ENCODE results near the gene UBE2E1. TPM values are rescaled to one million over a fixed set of nuclear protein-coding genes. Genes with fewer than 3 reads are reported as not detected.

The UBE2E1 gene
- total RNA-seq, 1 donor from 2014 or later = 78.8 TPM

DNA sequence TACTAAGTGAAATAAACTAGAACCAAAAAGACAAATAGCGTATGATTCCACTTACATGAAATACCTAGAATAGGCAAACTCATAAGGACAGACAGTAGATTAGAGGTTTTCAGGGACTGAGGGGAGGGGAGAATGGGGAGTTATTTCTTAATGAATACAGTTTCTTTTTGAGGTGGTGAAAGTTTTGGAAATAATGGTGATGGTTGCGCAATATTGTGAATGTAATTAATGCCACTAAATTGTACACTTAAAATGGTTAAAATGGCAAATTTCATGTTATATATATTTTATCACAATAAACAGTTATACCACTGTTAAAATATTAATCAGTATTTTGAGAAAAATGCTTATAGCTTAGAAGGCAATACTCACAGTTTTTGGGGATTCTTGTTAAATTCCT is 11.0 kb downstream of the UBE2E1 start:
- no peak overlapping the region for H3K27ac Mint-ChIP-seq
- DNase-seq (ENCODE audit: low spot score) = no peak
- H3K27me3 Mint-ChIP-seq (ENCODE audit: insufficient read depth) = no peaks in the 10 kb centered on the region
- H3K4me3 Mint-ChIP-seq = no peak overlapping the region
- peaks cover 35% of the 10 kb centered on the region for H3K36me3 Mint-ChIP-seq (ENCODE audit: low read depth)
- peaks cover 40% of the 10 kb centered on the region for H3K4me1 Mint-ChIP-seq (ENCODE audit: low read depth)
- H3K9me3 Mint-ChIP-seq = no peaks in the 10 kb centered on the region
- intact Hi-C loops (cut with micrococcal nuclease) = loop anchor here (10.0 kb wide), 1 partner anchor 1978 kb away; the partner anchor contains the start of gene OXSM

DNA sequence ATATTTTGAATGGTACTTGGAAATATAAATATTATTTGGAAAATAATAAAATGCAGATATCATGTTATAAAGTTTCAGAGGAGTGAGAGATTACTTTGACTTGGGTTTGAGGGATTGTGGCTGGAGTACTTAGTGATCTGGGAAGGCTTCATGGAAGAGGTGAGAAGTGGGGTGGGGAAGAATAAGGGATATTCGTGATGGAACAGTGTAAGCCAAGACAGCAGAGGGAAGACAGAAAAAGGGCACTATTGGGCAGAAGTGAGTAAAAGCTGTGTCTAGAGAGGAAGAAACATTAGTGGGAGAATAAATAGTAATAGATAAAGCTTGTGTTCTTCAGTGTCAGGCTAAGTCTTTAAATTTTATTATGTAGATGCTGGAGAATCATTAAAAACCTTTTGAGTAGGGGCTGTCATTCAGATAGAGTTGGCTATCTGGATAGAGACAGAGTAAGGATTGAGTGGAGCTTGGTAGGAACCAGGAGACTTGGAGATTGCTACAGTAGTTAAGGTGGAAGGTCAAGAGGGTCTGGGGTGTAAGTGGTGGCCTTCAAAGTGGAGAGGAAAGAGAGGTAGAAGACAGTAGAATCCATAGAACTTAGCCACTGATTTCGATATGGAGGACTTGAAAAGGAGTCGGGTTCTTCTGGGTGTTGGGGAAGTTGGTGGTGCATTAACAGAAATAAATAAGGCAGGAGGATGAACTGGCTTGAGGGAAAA is 11.9 kb downstream of the UBE2E1 start:
- Mint-ChIP-seq H3K27ac (no peak overlapping the region), H3K4me3 (no peak overlapping the region), H3K36me3 (ENCODE audit: low read depth) (peaks cover 26% of the 10 kb centered on the region), H3K27me3 (ENCODE audit: insufficient read depth) (no peaks in the 10 kb centered on the region), H3K4me1 (ENCODE audit: low read depth) (peaks cover 35% of the 10 kb centered on the region), H3K9me3 (no peaks in the 10 kb centered on the region)
- intact Hi-C loops (cut with micrococcal nuclease) = loop anchor here (10.0 kb wide), 1 partner anchor 1977 kb away; the partner anchor contains the start of gene OXSM
- DNase-seq (ENCODE audit: low spot score) = no peak

DNA sequence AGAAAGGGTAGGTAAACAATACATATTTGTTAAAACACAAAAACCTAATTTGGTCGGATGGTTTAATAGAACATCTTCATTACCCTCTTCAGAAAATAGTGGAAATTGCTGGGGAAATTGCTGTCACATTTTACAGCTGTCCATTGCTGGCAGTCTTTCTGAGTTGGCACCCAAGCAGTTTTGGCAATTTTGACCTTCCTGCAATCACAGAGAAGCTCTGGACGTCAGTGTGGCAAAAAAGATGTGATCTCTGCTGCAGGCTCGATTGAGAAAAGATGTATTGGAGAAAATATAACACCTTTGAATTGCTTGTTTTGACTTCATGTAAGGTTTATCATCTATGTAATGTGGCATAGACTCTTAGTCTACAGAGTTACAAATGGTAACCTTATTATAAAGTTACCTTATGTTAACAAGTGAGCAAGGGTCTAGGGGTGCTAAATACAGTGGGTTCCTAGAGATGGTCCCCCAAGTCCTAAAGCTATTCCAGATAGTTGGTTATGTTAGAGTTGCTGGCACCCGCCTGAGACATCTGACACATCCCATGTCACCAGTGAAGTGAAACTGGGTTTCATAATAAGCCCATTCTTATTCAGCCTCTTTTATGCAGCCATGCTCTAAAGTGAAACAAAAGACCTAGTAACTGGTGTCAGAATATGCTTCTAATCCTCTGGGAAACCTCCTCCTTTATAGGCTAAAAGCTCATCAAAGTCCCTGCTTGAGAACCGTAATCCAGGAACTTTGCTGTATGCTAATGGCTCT is 14.0 kb downstream of the UBE2E1 start:
- Mint-ChIP-seq H3K4me1 (ENCODE audit: low read depth) (peaks cover 27% of the 10 kb centered on the region), H3K27ac (no peak overlapping the region), H3K4me3 (no peak overlapping the region), H3K27me3 (ENCODE audit: insufficient read depth) (no peaks in the 10 kb centered on the region), H3K9me3 (no peaks in the 10 kb centered on the region), H3K36me3 (ENCODE audit: low read depth) (peaks cover 20% of the 10 kb centered on the region)
- DNase-seq (ENCODE audit: low spot score) = no peak
- intact Hi-C loops (cut with micrococcal nuclease) = loop anchor here (10.0 kb wide), 1 partner anchor 1975 kb away; the partner anchor contains the start of gene OXSM

DNA sequence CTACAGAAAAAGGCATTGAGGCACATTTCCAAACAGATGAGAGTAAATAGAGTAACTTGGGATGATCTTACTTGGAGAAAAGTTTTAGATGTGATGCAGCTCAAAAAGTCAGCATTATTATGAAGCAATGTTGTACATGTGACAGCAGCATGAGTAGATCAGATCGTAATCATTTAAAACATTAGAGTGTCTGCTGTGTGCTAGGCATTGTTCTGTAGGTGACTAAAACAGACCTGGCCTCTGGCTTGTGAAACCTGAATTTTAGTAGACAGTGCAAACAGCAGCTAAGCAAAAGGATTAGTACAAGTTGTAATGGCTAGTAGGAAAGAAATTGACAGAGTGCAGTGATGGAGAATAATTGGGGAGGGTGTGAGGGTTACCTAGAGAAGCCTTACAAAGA is 15.1 kb downstream of the UBE2E1 start:
- Mint-ChIP-seq H3K9me3 (no peaks in the 10 kb centered on the region), H3K27me3 (ENCODE audit: insufficient read depth) (no peaks in the 10 kb centered on the region), H3K27ac (no peak overlapping the region), H3K36me3 (ENCODE audit: low read depth) (peaks cover 14% of the 10 kb centered on the region), H3K4me3 (no peak overlapping the region), H3K4me1 (ENCODE audit: low read depth) (peaks cover 24% of the 10 kb centered on the region)
- no peak for DNase-seq (ENCODE audit: low spot score)
- intact Hi-C loops (cut with micrococcal nuclease) = no loop called here

DNA sequence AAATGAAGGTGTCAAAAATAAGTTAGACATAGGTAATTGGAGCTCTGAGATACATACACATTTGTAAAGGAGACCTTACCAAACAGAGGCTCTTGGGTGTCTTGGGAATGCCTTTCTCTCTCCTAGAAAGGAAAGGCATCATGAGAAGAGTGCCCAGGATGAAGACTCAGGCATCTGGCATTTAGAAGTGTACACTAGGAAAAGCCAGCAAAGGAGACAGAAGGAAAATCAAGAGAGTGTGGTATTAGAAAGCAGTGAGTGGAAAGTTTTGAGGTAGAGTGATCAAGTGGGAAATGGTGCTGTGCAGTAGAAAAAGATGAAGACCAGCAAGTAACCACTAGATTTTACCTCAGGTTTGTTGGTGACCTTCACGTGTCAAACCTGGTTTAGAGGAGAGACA is 16.1 kb downstream of the UBE2E1 start:
- no peak overlapping the region for H3K27ac Mint-ChIP-seq
- H3K27me3 Mint-ChIP-seq (ENCODE audit: insufficient read depth) = no peaks in the 10 kb centered on the region
- intact Hi-C loops (cut with micrococcal nuclease) = no loop called here
- peaks cover 24% of the 10 kb centered on the region for H3K4me1 Mint-ChIP-seq (ENCODE audit: low read depth)
- no peak for DNase-seq (ENCODE audit: low spot score)
- peaks cover 16% of the 10 kb centered on the region for H3K36me3 Mint-ChIP-seq (ENCODE audit: low read depth)
- no peak overlapping the region for H3K4me3 Mint-ChIP-seq
- H3K9me3 Mint-ChIP-seq = no peaks in the 10 kb centered on the region

DNA sequence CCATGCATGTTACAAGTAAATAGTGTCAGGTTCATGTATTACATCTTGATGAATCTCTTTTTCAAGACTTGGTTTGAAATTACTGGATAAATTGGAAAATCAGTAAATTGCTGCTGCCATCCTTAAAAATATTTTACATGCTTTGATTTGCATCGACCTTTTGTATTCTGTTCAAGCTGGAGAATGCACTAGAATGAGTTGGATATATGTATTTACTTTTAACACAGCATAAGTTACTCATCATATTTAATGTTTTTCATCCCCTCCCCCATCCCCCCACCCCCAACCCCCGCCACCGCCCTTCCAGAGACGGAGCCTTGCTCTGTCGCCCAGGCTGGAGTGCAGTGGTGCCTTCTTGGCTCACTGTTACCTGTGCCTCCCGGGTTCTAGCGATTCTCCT is 16.8 kb downstream of the UBE2E1 start:
- intact Hi-C loops (cut with micrococcal nuclease) = no loop called here
- Mint-ChIP-seq H3K27me3 (ENCODE audit: insufficient read depth) (no peaks in the 10 kb centered on the region), H3K36me3 (ENCODE audit: low read depth) (peaks cover 15% of the 10 kb centered on the region)

DNA sequence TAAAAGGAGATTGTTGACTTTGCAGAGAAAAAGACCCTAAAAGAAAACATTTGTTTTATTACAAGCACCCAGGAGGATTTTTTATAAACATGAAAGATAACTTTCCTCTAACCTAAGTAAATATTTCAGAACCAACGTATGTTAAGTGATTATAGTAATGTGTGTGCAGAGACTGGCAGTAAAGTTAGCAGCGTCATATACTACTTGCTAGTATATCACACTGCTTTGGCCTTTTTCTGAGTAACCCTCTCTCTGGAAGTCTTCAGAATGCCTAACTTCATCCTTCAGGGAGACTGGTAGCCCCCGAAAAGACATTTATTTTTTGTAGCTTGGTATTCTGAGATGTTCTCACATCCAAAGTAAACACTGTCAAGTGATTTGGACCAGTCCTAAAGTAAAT is 17.9 kb downstream of the UBE2E1 start:
- no peak for DNase-seq (ENCODE audit: low spot score)
- Mint-ChIP-seq H3K4me1 (ENCODE audit: low read depth) (peaks cover 16% of the 10 kb centered on the region), H3K27me3 (ENCODE audit: insufficient read depth) (no peaks in the 10 kb centered on the region), H3K9me3 (no peaks in the 10 kb centered on the region), H3K27ac (no peak overlapping the region), H3K4me3 (no peak overlapping the region), H3K36me3 (ENCODE audit: low read depth) (peaks cover 10% of the 10 kb centered on the region)
- intact Hi-C loops (cut with micrococcal nuclease) = no loop called here

More for the DNA sequence above, 16.8 kb downstream of the UBE2E1 start:
- Mint-ChIP-seq H3K4me1 (ENCODE audit: low read depth) (peaks cover 22% of the 10 kb centered on the region), H3K4me3 (no peak overlapping the region), H3K9me3 (no peaks in the 10 kb centered on the region), H3K27ac (no peak overlapping the region)
- DNase-seq (ENCODE audit: low spot score) = no peak

DNA sequence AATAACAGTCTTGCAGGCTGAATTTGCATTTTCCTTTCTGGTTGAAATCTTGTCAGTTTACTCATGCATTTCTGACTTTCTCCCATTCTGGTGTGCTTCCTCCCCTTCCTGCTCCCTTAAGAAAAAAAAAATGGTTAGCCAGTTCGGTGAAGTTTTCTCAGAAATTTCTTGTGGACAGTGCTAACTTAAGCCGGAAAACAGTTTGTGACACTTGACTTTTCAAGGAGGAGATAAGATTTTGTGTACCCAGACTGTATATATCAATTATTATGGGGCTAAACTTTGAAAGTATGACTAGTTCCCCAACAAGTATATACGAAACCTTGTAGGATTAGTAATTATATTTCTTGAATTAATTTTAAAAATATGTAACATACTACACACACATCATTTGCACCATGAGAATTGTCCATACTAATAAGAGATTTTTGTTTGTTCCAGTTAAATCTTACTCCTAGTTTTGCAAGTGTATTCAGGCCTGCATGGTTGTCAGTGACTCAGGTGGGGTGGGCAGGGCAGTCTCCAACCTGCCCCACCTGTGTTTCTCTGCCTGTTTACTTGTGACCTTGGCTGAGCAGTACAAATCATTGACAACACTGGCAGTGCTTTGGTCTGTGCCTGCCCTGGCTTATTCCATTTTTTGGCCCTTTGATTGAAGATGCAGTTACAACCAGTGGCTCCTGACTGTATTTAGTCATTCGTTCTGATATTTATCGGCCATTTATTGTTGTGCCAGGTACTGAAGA is 19.1 kb downstream of the UBE2E1 start:
- Mint-ChIP-seq H3K9me3 (no peaks in the 10 kb centered on the region), H3K36me3 (ENCODE audit: low read depth) (peaks cover 6% of the 10 kb centered on the region), H3K4me1 (ENCODE audit: low read depth) (peaks cover 20% of the 10 kb centered on the region), H3K4me3 (no peak overlapping the region), H3K27me3 (ENCODE audit: insufficient read depth) (no peaks in the 10 kb centered on the region), H3K27ac (no peak overlapping the region)
- DNase-seq (ENCODE audit: low spot score) = no peak
- intact Hi-C loops (cut with micrococcal nuclease) = no loop called here

DNA sequence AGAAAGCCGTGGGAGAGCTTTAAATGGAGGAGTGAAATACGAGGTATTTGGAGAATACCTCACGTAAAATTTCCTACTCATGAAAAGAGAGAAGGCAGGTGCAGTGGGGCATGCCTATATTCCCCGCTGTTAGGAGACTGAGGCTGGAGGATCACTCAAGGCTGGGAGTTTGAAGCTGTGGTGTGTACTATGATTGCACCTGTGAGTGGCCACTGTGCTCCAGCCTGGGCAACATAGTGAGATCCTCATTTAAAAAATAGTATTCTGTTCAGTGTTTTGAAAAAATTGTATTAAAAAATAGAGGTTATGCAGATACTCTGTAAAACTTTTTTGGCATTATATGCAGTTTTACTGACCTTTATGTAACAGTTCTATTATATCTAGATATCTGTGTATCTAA is 20.0 kb downstream of the UBE2E1 start:
- Mint-ChIP-seq H3K9me3 (no peaks in the 10 kb centered on the region), H3K4me3 (no peak overlapping the region), H3K27me3 (ENCODE audit: insufficient read depth) (no peaks in the 10 kb centered on the region), H3K27ac (no peak overlapping the region), H3K36me3 (ENCODE audit: low read depth) (peaks cover 6% of the 10 kb centered on the region), H3K4me1 (ENCODE audit: low read depth) (peaks cover 29% of the 10 kb centered on the region)
- intact Hi-C loops (cut with micrococcal nuclease) = loop anchor here (2.0 kb wide), 1 partner anchor 13 kb away; no protein-coding TSS in a partner anchor
- no peak for DNase-seq (ENCODE audit: low spot score)

DNA sequence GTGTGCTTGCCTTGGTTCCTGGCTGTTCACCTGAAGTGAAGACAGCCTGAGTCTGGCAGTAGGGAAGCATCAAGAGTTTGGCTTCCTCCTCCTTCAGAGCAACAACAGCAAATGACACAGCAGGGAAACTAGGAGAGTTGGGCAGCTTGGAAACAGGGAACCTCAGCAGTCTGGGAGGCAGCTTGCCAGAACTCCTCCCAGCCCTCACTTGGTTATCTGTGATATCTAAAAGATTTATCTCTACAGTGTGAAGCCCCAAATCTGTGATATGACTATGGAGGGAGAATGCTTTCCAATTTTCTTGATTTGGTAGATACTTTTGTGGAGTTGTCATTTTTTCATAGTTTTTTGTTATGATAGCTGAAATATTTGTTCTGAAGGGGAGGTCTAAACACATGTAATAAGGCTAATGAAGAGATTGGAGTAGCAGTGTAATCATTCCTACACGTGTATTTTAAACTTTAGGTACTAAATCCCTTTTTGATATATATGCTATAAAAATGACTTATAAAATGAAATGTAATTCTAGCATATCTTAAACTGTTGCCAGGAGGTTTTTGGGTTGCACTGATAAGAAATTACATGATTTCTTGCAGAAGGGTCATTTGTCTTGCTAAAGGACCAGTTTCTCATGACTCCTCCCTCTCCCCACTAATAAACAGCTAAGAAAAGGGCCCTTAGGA is 20.8 kb downstream of the UBE2E1 start:
- H3K9me3 Mint-ChIP-seq = no peaks in the 10 kb centered on the region
- H3K4me3 Mint-ChIP-seq = no peak overlapping the region

DNA sequence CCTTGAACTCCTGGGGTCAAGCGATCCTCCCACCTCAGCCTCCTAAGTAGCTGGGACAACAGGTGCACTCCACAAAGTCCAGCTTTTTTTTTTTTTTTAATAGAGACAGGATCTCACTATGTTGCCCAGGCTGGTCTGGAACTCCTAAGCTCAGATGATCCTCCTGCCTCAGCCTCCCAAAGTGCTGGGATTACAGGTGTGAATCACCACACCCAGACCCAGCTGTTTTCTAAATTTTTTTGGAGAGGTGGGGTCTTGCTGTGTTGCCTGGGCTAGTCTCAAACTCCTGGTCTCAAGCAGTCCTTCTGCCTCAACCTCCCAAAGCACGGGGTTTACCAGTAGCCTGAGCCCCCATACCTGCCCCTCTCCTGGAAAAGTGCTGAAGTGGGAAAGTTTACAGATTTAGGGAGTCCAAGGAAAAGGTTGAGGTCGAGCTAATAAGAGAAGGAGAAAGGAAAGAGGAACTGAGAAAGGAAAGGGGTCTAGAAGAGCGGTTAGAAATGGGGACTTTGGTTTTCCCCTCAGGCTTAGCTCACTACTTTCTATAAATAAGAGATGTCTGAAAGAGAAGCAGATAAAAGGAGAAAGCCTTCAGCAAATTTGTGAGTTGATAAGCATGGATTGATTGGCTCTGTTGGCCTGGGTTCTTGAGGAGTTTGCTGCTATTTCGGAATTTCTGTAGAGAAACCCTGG is 23.6 kb downstream of the UBE2E1 start:
- H3K27me3 Mint-ChIP-seq (ENCODE audit: insufficient read depth) = no peaks in the 10 kb centered on the region
- H3K36me3 Mint-ChIP-seq (ENCODE audit: low read depth) = peaks cover 6% of the 10 kb centered on the region
- intact Hi-C loops (cut with micrococcal nuclease) = no loop called here
- no peak overlapping the region for H3K27ac Mint-ChIP-seq
- H3K4me3 Mint-ChIP-seq = no peak overlapping the region
- DNase-seq (ENCODE audit: low spot score) = no peak
- no peaks in the 10 kb centered on the region for H3K9me3 Mint-ChIP-seq
- H3K4me1 Mint-ChIP-seq (ENCODE audit: low read depth) = peaks cover 29% of the 10 kb centered on the region

More for the DNA sequence above, 20.8 kb downstream of the UBE2E1 start:
- peaks cover 35% of the 10 kb centered on the region for H3K4me1 Mint-ChIP-seq (ENCODE audit: low read depth)
- DNase-seq (ENCODE audit: low spot score) = no peak
- no peaks in the 10 kb centered on the region for H3K27me3 Mint-ChIP-seq (ENCODE audit: insufficient read depth)
- intact Hi-C loops (cut with micrococcal nuclease) = loop anchor here (2.0 kb wide), 1 partner anchor 14 kb away; no protein-coding TSS in a partner anchor
- H3K27ac Mint-ChIP-seq = no peak overlapping the region
- H3K36me3 Mint-ChIP-seq (ENCODE audit: low read depth) = peaks cover 6% of the 10 kb centered on the region
